Activated CD4-positive, alpha-beta T cell treated with anti-CD3 and anti-CD28 coated beads, Interleukin-2, amount 10 ng/mL, durations not matched to agents 24 days and 14 days (primary cell): ENCODE measurements around the gene MAPK9. TPM values are rescaled to one million over a fixed set of nuclear protein-coding genes. Genes with fewer than 3 reads are reported as not detected.
"Not testable (repeated sequence)": the region's sequence is repeated elsewhere in the genome, so short reads cannot be mapped to it uniquely, and the experiment has no call there.

Source experiments
- DNase-seq: peaks from one replicate; pipeline ENCODE4 v3.0.0; 2022
- H3K27ac Mint-ChIP-seq: one replicate; pipeline ENCODE4 v1.8.0; 2022; ENCODE audit warnings: mild to moderate bottlenecking, mixed read lengths
- H3K27me3 Mint-ChIP-seq: one replicate; pipeline ENCODE4 v1.8.0; 2022; ENCODE audit warnings: mixed read lengths
- H3K36me3 Mint-ChIP-seq: one replicate; pipeline ENCODE4 v1.8.0; 2022; ENCODE audit warnings: low read depth, mild to moderate bottlenecking, mixed read lengths
- H3K4me1 Mint-ChIP-seq: one replicate; pipeline ENCODE4 v1.8.0; 2021; ENCODE audit warnings: mixed read lengths
- H3K4me3 Mint-ChIP-seq: one replicate; pipeline ENCODE4 v1.8.0; 2022; ENCODE audit warnings: mild to moderate bottlenecking, moderate library complexity, mixed read lengths
- H3K9me3 Mint-ChIP-seq: one replicate; pipeline ENCODE4 v1.8.0; 2021; ENCODE audit warnings: mixed read lengths
- intact Hi-C: fragments of 100-400 bp; cut with micrococcal nuclease; formaldehyde crosslinking; loops from one replicate; pipeline ENCODE4 v1.15.1; 2023
- total RNA-seq: library from RNA; stranded (reverse); gene quantifications from 2 replicates; pipeline ENCODE4 v1.2.3, GENCODE V29; 2022

Gene MAPK9
- total RNA-seq, 1 donor from 2014 or later, result 44.5 TPM

GRCh38 chr5:180313677-180314505 is 22.0 kb upstream of the MAPK9 start:
- H3K4me1 Mint-ChIP-seq, result no peaks in the 10 kb centered on the region
- intact Hi-C loops, result no loop called here
- H3K36me3 Mint-ChIP-seq, result no peaks in the 10 kb centered on the region
- no peak overlapping the region for H3K4me3 Mint-ChIP-seq
- H3K27ac Mint-ChIP-seq, result no peak overlapping the region
- no peak for DNase-seq
- no peaks in the 10 kb centered on the region for H3K27me3 Mint-ChIP-seq
- no peaks in the 10 kb centered on the region for H3K9me3 Mint-ChIP-seq

GRCh38 chr5:180311216-180311615 is 19.3 kb upstream of the MAPK9 start:
- Mint-ChIP-seq H3K27me3 (no peaks in the 10 kb centered on the region), H3K36me3 (no peaks in the 10 kb centered on the region), H3K4me3 (no peak overlapping the region), H3K4me1 (no peaks in the 10 kb centered on the region), H3K27ac (no peak overlapping the region), H3K9me3 (no peaks in the 10 kb centered on the region)
- DNase-seq, result no peak
- intact Hi-C loops, result no loop called here

- H3K4me1 Mint-ChIP-seq, result no peaks in the 10 kb centered on the region
- intact Hi-C loops, result no loop called here
- no peak overlapping the region for H3K27ac Mint-ChIP-seq
- DNase-seq, result no peak
- H3K9me3 Mint-ChIP-seq, result no peaks in the 10 kb centered on the region
- no peaks in the 10 kb centered on the region for H3K27me3 Mint-ChIP-seq
- H3K36me3 Mint-ChIP-seq, result no peaks in the 10 kb centered on the region
- no peak overlapping the region for H3K4me3 Mint-ChIP-seq
Observed at GRCh38 chr5:180306796-180307195, 14.9 kb upstream of the MAPK9 start.

- intact Hi-C loops, result no loop called here
- Mint-ChIP-seq H3K9me3 (no peaks in the 10 kb centered on the region), H3K27ac (no peak overlapping the region), H3K27me3 (no peaks in the 10 kb centered on the region), H3K4me1 (no peaks in the 10 kb centered on the region), H3K36me3 (no peaks in the 10 kb centered on the region), H3K4me3 (no peak overlapping the region)
- DNase-seq, result no peak
Observed at GRCh38 chr5:180305481-180305880, 13.6 kb upstream of the MAPK9 start.

- H3K4me1 Mint-ChIP-seq, result no peaks in the 10 kb centered on the region
- no peak overlapping the region for H3K4me3 Mint-ChIP-seq
- intact Hi-C loops, result no loop called here
- H3K27me3 Mint-ChIP-seq, result no peaks in the 10 kb centered on the region
- no peaks in the 10 kb centered on the region for H3K9me3 Mint-ChIP-seq
- no peak for DNase-seq
- no peak overlapping the region for H3K27ac Mint-ChIP-seq
- H3K36me3 Mint-ChIP-seq, result no peaks in the 10 kb centered on the region
Observed at GRCh38 chr5:180304431-180305375, 12.8 kb upstream of the MAPK9 start.

- Mint-ChIP-seq H3K4me3 (no peak overlapping the region), H3K27me3 (no peaks in the 10 kb centered on the region), H3K9me3 (no peaks in the 10 kb centered on the region), H3K27ac (no peak overlapping the region), H3K4me1 (no peaks in the 10 kb centered on the region), H3K36me3 (no peaks in the 10 kb centered on the region)
- no peak for DNase-seq
- intact Hi-C loops, result no loop called here
Observed at GRCh38 chr5:180304016-180304292, 12.1 kb upstream of the MAPK9 start.

- no peak overlapping the region for H3K27ac Mint-ChIP-seq
- no peaks in the 10 kb centered on the region for H3K4me1 Mint-ChIP-seq
- no peaks in the 10 kb centered on the region for H3K36me3 Mint-ChIP-seq
- H3K4me3 Mint-ChIP-seq, result no peak overlapping the region
- H3K9me3 Mint-ChIP-seq, result no peaks in the 10 kb centered on the region
- intact Hi-C loops, result no loop called here
- no peaks in the 10 kb centered on the region for H3K27me3 Mint-ChIP-seq
- DNase-seq, result no peak
Observed at GRCh38 chr5:180303226-180304015, 11.5 kb upstream of the MAPK9 start.

GRCh38 chr5:180302256-180302655 is 10.4 kb upstream of the MAPK9 start:
- Mint-ChIP-seq H3K9me3 (no peaks in the 10 kb centered on the region), H3K27ac (no peak overlapping the region), H3K27me3 (no peaks in the 10 kb centered on the region), H3K36me3 (no peaks in the 10 kb centered on the region), H3K4me1 (no peaks in the 10 kb centered on the region), H3K4me3 (no peak overlapping the region)
- intact Hi-C loops, result no loop called here
- DNase-seq, result no peak

GRCh38 chr5:180301253-180301652 is 9.4 kb upstream of the MAPK9 start:
- Mint-ChIP-seq H3K9me3 (no peaks in the 10 kb centered on the region), H3K4me3 (no peak overlapping the region), H3K36me3 (no peaks in the 10 kb centered on the region), H3K27ac (no peak overlapping the region), H3K27me3 (no peaks in the 10 kb centered on the region), H3K4me1 (no peaks in the 10 kb centered on the region)
- no peak for DNase-seq
- intact Hi-C loops, result no loop called here

- intact Hi-C loops, result no loop called here
- Mint-ChIP-seq H3K9me3 (no peaks in the 10 kb centered on the region), H3K36me3 (peaks cover under 1% of the 10 kb centered on the region), H3K27ac (no peak overlapping the region), H3K4me1 (no peaks in the 10 kb centered on the region), H3K27me3 (no peaks in the 10 kb centered on the region), H3K4me3 (no peak overlapping the region)
- DNase-seq, result no peak
Observed at GRCh38 chr5:180299526-180299925, 7.6 kb upstream of the MAPK9 start.

- H3K4me1 Mint-ChIP-seq, H3K4me3 Mint-ChIP-seq, intact Hi-C loops, H3K36me3 Mint-ChIP-seq, H3K27me3 Mint-ChIP-seq, DNase-seq, H3K9me3 Mint-ChIP-seq, H3K27ac Mint-ChIP-seq: not testable (repeated sequence)
Observed at GRCh38 chr5:180299014-180299413, 7.1 kb upstream of the MAPK9 start.

- no peak for DNase-seq
- Mint-ChIP-seq H3K27ac (no peak overlapping the region), H3K4me1 (peaks cover 8% of the 10 kb centered on the region), H3K36me3 (peaks cover 6% of the 10 kb centered on the region), H3K9me3 (no peaks in the 10 kb centered on the region), H3K27me3 (no peaks in the 10 kb centered on the region), H3K4me3 (no peak overlapping the region)
- intact Hi-C loops, result no loop called here
Observed at GRCh38 chr5:180297587-180298282, 5.9 kb upstream of the MAPK9 start.

GRCh38 chr5:180296771-180297170 is 4.9 kb upstream of the MAPK9 start:
- no peak overlapping the region for H3K27ac Mint-ChIP-seq
- no peaks in the 10 kb centered on the region for H3K27me3 Mint-ChIP-seq
- DNase-seq, result no peak
- intact Hi-C loops, result no loop called here
- H3K9me3 Mint-ChIP-seq, result no peaks in the 10 kb centered on the region
- peaks cover 6% of the 10 kb centered on the region for H3K36me3 Mint-ChIP-seq
- H3K4me3 Mint-ChIP-seq, result no peak overlapping the region
- peaks cover 10% of the 10 kb centered on the region for H3K4me1 Mint-ChIP-seq
